EH (cell line): ENCODE results near the gene PCSK4.
"Not testable (repeated sequence)": the region's sequence is repeated elsewhere in the genome, so short reads cannot be mapped to it uniquely, and the experiment has no call there.

Experiments used
- DNase-seq: peaks from one replicate; pipeline ENCODE4 v3.0.0-alpha.2; 2015; ENCODE audit warnings: low read depth

The PCSK4 gene

DNA sequence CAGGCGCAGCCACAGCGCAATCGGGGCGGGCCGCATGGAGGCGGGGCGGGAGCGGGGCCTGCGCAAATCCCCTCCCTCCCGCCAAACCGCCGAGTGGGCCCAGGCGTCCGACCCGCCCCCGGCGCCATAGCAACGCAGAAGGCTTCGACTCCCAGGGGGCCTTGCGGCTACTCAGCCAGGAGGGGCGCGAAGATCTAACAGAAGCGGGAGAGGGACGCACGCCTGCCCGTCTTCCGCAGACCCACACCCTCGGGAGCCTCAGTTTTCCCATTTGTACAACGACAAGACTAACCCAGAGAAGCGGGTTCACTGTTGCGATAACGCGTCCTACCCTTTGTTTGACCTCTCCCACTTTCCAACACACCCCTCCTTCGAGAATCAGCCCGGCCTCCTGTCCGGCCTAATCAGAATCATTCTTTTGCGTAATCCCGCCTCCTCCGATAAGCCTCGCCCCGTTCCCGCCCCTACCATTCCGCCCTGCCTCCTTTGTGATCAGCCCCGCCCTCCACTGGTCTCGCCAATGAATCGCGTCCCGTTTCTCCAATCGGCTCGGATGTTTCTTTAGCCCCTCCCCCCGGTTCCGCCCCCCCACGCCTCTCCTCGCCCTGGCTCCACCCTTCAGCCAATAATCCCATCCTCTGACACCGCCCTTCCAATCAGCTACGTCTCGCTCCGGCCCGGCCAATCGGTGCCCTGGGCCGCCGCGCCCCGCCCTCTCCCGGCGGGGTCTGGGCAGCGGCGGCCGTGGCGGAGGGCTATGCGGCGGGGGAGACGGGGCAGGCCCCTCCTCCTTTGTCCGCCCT, at the start of gene PCSK4:
Gene PCSK4, minus strand, starts transcription at position 40 of the 803 bp plus-strand sequence. Its CDS starts 4 bp downstream, at position 36.
- peak; percentile 99 for DNase-seq

DNA sequence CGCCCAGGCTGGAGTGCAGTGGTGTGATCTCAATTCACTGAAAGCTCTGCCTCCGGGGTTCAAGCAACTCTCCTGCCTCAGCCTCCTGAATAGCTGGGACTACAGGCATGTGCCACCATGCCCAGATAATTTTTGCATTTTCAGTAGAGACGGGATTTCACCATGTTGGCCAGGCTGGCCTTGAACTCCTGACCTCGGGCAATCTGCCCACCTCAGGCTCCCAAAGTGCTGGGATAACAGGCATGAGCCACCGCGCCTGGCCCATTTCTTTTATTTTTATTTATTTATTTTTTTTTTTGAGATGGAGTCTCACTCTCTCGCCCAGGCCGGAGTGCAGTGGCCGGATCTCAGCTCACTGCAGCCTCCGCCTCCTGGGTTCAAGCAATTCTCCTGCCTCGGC, 49.6 kb upstream of the PCSK4 start:
- not testable (repeated sequence) for DNase-seq

DNA sequence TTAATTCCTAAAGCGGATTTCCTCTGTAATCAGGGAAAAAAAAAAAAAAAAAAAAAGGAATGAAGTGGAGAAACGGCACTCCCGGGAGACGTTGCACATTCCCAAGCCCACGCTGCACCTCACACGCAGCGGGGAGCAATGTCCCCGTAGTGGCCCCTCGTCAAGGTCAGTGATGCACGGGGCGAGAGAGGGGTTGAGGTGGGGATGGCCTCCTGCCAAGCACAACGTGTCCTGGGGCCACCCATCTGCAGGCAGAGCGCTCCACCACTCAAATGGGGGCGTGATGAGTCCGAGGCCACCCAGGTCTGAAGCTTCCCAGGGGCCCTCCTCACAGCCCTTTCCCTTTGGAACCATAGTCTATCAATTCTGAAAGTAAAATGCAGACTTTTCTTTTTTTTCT, 48.8 kb upstream of the PCSK4 start:
- DNase-seq: peak; percentile 22

DNA sequence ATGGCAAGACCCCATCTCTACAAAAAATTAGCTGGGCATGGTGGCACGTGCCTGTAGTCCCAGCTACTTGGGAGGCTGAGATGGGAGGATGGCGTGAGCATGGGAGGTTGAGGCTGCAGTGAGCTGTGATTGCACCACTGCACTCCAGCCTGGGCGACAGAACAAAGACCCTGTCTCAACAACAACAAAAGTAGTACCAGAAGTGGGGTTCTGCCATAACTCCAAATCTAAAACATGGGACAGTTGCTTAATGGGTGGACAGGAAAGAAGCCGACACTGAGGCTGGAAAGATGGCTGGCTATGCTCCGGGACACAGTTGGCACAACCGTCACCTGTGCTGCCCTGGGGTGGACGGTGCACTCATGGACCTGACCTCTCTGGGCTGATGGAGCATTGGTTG, 45.5 kb upstream of the PCSK4 start:
- DNase-seq: not testable (repeated sequence)

DNA sequence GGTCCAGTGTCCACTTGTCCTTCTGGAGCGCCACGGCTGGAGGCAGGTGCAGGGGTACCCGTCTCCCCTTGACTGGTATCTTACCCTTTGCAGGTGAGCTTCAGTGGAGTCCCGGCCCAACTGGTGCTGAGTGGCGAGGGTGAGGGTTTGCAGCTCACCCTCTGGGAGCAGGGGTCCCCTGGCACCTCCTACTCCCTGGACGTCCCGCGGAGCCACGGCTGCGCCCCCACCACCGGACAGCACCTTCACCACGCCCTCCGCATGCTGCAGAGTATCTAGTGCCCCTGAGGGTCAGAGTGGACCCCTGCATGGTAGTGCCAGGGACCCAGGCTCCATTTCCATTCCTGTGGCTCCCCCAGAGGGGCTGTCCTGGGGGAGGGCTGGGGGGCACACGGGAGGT, 44.8 kb upstream of the PCSK4 start:
- DNase-seq: no peak

DNA sequence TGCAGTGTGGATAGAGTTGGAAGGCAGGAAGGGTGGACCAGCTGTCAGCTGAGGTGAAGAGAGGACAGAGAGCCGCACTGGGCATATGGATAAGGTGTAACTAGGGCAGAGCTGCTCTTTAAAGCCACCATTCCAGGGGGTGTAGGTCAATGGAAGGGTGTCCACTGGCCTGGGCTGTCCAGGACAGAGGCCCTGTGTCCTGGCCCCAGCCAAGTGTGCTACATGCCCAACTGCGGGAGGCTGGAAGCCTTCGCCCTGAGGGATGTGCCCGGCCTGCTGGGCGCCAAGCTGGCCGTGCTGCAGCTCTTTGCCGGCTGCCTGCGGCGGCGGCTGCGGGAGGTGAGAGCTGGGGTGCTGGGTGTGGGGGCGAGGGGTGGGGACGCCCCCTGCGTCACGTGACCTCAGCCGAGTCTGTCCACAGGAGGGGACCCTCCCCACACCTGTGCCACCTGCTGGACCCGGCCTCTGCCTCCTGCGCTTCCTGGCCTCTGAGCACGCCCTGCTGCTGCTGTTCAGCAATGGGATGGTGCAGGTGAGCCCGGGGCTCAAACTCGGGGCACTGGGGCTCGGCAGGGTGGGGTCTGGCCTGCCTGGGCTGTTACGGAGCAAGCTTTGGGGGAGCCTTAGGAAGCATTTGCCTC, 43.5 kb upstream of the PCSK4 start:
- DNase-seq: no peak

- DNase-seq: no peak
Observed at GRCh38 chr19:1532003-1532402, 41.9 kb upstream of the PCSK4 start.

- DNase-seq: no peak
Observed at GRCh38 chr19:1531587-1531986, 41.4 kb upstream of the PCSK4 start.

GRCh38 chr19:1530856-1531255, 40.7 kb upstream of the PCSK4 start:
- not testable (repeated sequence) for DNase-seq

- DNase-seq: no peak
Observed at GRCh38 chr19:1529430-1529816, 39.3 kb upstream of the PCSK4 start.

DNA sequence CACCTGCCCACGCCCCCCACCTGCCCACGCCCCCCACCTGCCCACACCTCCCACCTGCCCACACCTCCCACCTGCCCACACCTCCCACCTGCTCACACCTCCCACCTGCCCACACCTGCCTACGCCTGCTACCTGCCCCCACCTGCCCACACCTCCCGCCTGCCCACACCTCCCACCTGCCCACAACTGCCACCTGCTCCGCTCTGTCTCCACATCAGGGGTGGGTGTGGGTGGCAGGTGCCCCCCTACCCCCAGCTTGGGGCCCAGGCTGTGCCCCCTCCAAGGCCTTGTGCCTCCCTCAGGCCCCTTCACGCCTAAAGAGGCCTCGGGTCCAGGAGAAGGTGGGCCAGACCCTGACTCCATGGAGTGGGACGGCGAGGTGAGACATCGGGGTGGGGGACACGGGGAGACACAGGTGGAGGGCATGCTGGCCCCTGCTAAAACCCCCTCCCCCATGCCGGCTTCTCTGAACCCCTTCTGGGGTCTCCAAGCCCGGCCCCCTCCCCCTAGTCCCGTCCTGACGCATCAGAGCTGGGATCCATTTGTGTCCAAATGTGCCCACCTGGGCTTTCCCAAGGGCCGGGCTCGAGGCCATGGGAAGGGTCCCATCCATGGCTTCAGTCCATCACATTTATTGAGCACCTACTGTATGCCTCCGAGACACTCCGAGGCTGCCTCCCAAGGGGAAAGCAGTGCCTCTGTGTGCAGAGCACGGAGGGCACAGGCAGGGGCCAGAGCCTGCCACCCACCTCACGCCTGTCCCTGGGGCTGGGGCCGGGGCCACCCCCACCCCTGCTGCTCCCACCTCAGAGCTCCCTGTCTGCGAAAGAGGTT, 38.7 kb upstream of the PCSK4 start:
- DNase-seq: no peak

- DNase-seq: no peak
Observed at GRCh38 chr19:1527650-1528309, 37.6 kb upstream of the PCSK4 start.

DNA sequence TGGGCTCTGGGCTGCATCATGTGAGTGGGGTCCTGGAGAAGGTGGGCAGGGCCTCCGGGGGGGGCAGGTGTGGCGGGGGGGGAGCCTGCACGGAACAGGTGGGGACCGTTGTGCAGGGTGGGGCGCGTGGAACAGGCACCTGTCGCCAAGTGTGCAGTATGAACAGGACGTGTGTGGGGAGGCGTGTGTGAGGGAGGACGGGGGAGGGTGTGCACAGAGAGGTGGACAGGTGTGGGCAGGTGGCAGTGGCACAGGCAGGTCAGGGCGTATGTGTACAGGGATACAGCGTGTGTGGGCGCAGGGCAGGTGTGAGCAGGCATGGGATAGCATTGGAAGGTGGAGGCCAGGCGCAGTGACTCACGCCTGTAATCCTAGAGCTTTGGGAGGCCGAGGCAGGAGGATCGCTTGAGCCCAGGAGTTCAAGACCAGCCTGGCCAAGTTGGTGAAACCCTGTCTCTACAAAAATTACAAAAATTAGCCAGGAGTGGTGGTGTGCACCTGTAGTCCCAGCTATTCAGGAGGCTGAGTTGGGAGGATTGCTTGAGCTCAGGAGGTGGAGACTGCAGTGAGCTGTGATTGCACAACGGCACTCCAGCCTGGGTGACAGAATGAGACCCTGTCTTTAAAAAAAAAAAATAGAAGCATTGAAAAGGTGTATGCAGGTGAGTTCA, 37.0 kb upstream of the PCSK4 start:
- DNase-seq: no peak

- DNase-seq: no peak
Observed at GRCh38 chr19:1526066-1526778, 36.1 kb upstream of the PCSK4 start.

DNA sequence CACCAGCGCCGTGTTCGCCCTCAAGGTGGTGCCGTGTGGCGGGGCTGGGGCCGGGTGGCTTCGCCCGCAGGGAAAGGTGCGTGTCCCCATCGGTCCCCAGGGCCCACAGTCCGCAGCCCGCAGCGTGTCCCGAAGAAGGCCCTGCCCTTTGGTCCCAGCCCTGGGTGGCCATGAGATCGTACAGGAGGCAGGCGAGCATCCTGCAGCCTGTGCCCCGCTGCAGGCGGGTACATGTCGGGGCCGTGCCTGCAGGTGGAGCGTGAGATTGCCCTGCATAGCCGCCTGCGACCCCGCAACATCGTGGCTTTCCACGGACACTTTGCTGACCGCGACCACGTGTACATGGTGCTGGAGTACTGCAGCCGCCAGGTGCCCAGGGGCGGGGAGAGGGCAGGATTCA, 35.2 kb upstream of the PCSK4 start:
- DNase-seq: no peak

GRCh38 chr19:1524972-1525325, 34.8 kb upstream of the PCSK4 start:
- no peak for DNase-seq

GRCh38 chr19:1524287-1524971, 34.3 kb upstream of the PCSK4 start:
- DNase-seq: no peak

DNA sequence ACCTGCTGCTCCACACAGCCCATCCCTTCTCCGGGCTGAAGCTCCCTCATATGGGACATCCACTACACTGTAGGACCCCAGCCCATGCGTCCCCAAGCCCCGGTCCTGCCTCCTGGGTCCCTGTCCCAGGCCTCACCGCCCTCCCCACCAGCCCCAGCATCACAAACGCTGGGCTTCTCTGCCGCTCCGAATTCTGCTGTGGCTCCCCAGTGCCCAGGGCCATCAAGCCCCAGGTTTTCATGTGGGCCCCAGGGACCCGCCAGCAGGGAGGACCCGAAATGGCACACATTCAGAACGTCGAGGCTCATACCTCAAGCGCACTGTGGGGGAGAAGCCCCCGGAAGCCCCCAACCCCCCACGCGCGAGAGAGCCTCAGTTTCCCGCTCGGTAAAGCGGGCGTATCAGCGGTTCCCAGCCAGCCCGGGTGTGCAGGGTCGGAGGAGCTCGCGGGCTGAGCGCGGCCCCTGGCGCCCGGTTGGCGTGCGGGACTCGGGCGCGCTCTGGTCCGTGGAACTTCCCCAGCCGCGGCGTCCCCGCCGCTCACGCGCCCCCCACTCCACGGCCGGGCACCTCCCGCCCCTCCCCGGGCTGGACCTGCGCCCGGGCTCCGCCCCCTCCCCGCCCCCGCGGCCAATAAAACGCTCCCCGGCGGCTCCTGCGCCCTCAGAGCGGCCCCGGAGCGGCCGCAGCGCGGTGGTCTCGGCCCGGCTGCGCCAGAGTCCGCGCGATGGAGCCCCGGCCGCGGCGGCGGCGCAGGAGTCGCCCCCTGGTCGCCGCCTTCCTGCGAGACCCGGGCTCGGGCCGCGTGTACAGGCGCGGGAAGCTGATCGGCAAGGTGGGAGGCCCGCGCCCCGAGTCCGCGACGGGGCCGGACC, 33.5 kb upstream of the PCSK4 start, which contains the start of gene PLK5:
Gene PLK5, plus strand, starts transcription at position 666 of the 875 bp plus-strand sequence. CDS start 2,920 bp downstream, outside the sequence.
- no peak for DNase-seq

- DNase-seq: no peak
Observed at GRCh38 chr19:1522838-1523237, 32.7 kb upstream of the PCSK4 start.
